Activated CD8-positive, alpha-beta T cell treated with anti-CD3 and anti-CD28 coated beads for 36 hours (primary cell): ENCODE measurements around the gene RCE1. TPM values are rescaled to one million over a fixed set of nuclear protein-coding genes. Genes with fewer than 3 reads are reported as not detected.

Experiments
- ATAC-seq: fragments of 200-7000 bp; cut with Tn5 transposase; one replicate; pipeline ENCODE4 v1.10.0; 2021; ENCODE audit warnings: mild to moderate bottlenecking, moderate library complexity
- CTCF ChIA-PET: fragments of 350-600 bp; sonication (Branson Sonifier 250); formaldehyde crosslinking; loops from one replicate; lab custom pipeline; 2021; ENCODE audit warnings: antibody characterized with exemption; lab: Charles Lee
- POLR2A ChIA-PET: fragments of 350-600 bp; sonication (Branson Sonifier 250); formaldehyde crosslinking; loops from one replicate; lab custom pipeline; 2021; ENCODE audit warnings: antibody characterized with exemption; lab: Charles Lee
- DNase-seq: peaks from one replicate; pipeline ENCODE4 v3.0.0-alpha.2; 2020
- H3K27ac Mint-ChIP-seq: one replicate; pipeline ENCODE4 v1.8.0; 2021; ENCODE audit warnings: mild to moderate bottlenecking, mixed read lengths
- H3K27me3 Mint-ChIP-seq: one replicate; pipeline ENCODE4 v1.8.0; 2021; ENCODE audit warnings: mixed read lengths
- H3K36me3 Mint-ChIP-seq: one replicate; pipeline ENCODE4 v1.8.0; 2021; ENCODE audit warnings: low read depth, mixed read lengths
- H3K4me1 Mint-ChIP-seq: one replicate; pipeline ENCODE4 v1.8.0; 2021; ENCODE audit warnings: low read depth, mixed read lengths
- H3K4me3 Mint-ChIP-seq: one replicate; pipeline ENCODE4 v1.8.0; 2021; ENCODE audit warnings: mild to moderate bottlenecking, moderate library complexity, mixed read lengths
- H3K9me3 Mint-ChIP-seq: one replicate; pipeline ENCODE4 v1.8.0; 2021; ENCODE audit warnings: mixed read lengths
- intact Hi-C: fragments of 100-400 bp; cut with micrococcal nuclease; formaldehyde crosslinking; loops from one replicate; pipeline ENCODE4 v1.10.0; 2022
- total RNA-seq, 2 experiments: library from RNA; stranded (reverse); gene quantifications; one replicate each; pipeline ENCODE4 v1.2.3, GENCODE V29; 2021
- TF ChIP-seq, protein P1 (sequence below): fragments of 200-600 bp; IDR thresholded peaks from one replicate; pipeline ENCODE4 v1.8.0; 2022; ENCODE audit warnings: antibody characterized with exemption, mild to moderate bottlenecking

RCE1 gene
- total RNA-seq, 2 experiments from 2014 or later, result 22.1 to 26.8 TPM

- ChIA-PET POLR2A (no interaction called here), CTCF (no interaction called here)
- DNase-seq, result no peak
- intact Hi-C loops, result no loop called here
- Mint-ChIP-seq H3K4me1 (peaks cover under 1% of the 10 kb centered on the region), H3K4me3 (no peak overlapping the region), H3K36me3 (no peaks in the 10 kb centered on the region), H3K27me3 (no peaks in the 10 kb centered on the region), H3K27ac (no peak overlapping the region), H3K9me3 (no peaks in the 10 kb centered on the region)
- TF ChIP-seq, protein P1, sequence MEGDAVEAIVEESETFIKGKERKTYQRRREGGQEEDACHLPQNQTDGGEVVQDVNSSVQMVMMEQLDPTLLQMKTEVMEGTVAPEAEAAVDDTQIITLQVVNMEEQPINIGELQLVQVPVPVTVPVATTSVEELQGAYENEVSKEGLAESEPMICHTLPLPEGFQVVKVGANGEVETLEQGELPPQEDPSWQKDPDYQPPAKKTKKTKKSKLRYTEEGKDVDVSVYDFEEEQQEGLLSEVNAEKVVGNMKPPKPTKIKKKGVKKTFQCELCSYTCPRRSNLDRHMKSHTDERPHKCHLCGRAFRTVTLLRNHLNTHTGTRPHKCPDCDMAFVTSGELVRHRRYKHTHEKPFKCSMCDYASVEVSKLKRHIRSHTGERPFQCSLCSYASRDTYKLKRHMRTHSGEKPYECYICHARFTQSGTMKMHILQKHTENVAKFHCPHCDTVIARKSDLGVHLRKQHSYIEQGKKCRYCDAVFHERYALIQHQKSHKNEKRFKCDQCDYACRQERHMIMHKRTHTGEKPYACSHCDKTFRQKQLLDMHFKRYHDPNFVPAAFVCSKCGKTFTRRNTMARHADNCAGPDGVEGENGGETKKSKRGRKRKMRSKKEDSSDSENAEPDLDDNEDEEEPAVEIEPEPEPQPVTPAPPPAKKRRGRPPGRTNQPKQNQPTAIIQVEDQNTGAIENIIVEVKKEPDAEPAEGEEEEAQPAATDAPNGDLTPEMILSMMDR, result no peak
- no peak for ATAC-seq
These were observed 43.5 kb downstream of the RCE1 start for GRCh38 chr11:66886671-66887221.

- no peak overlapping the region for H3K4me3 Mint-ChIP-seq
- intact Hi-C loops, result no loop called here
These were observed 44.3 kb downstream of the RCE1 start for GRCh38 chr11:66887526-66887925.

DNA sequence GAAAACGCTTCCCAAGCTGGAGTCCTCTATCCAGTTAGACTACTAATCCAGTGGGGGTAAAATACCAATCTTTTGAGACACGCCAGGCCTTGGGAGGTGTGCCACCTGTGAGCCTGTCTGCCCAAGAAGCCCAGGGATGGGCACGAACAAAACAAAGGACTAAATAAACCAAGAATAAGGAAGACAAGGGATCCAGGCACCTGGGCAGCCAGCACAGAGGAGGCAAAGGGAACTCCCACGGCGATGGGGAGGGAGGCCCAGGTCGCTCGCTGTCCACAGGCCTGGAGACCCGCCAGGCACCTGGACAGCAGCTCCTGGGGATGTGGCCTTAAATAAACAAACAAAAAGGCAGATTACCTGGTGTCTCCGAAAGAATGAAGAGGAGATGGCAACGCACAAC is 45.0 kb downstream of the RCE1 start:
- CTCF ChIA-PET, result no interaction called here

More at GRCh38 chr11:66887526-66887925, 44.3 kb downstream of the RCE1 start:
- no peaks in the 10 kb centered on the region for H3K36me3 Mint-ChIP-seq
- TF ChIP-seq, protein P1, result no peak
- DNase-seq, result no peak
- CTCF ChIA-PET, result no interaction called here
- H3K9me3 Mint-ChIP-seq, result no peaks in the 10 kb centered on the region
- no peak for ATAC-seq
- no peaks in the 10 kb centered on the region for H3K27me3 Mint-ChIP-seq
- H3K4me1 Mint-ChIP-seq, result peaks cover 7% of the 10 kb centered on the region
- no peak overlapping the region for H3K27ac Mint-ChIP-seq
- POLR2A ChIA-PET, result no interaction called here

GRCh38 chr11:66889960-66890359 is 46.7 kb downstream of the RCE1 start:
- DNase-seq (no peak), ATAC-seq (no peak)
- intact Hi-C loops, result no loop called here
- H3K4me1 Mint-ChIP-seq, result peaks cover 9% of the 10 kb centered on the region
- no peaks in the 10 kb centered on the region for H3K36me3 Mint-ChIP-seq
- TF ChIP-seq, protein P1, result no peak
- no peak overlapping the region for H3K27ac Mint-ChIP-seq
- H3K4me3 Mint-ChIP-seq, result no peak overlapping the region
- H3K27me3 Mint-ChIP-seq, result peaks cover 2% of the 10 kb centered on the region
- CTCF ChIA-PET, result no interaction called here
- H3K9me3 Mint-ChIP-seq, result no peaks in the 10 kb centered on the region
- POLR2A ChIA-PET, result no interaction called here

More for the DNA sequence above, 45.0 kb downstream of the RCE1 start:
- DNase-seq, result no peak
- no peak for ATAC-seq
- POLR2A ChIA-PET, result no interaction called here
- Mint-ChIP-seq H3K27ac (no peak overlapping the region), H3K4me3 (no peak overlapping the region), H3K36me3 (no peaks in the 10 kb centered on the region), H3K4me1 (peaks cover 9% of the 10 kb centered on the region), H3K9me3 (no peaks in the 10 kb centered on the region), H3K27me3 (no peaks in the 10 kb centered on the region)
- TF ChIP-seq, protein P1, result no peak
- intact Hi-C loops, result no loop called here

GRCh38 chr11:66891851-66892660 is 48.8 kb downstream of the RCE1 start:
- Mint-ChIP-seq H3K36me3 (no peaks in the 10 kb centered on the region), H3K4me1 (peaks cover 9% of the 10 kb centered on the region), H3K4me3 (no peak overlapping the region), H3K27ac (peak overlapping the region; percentile 44), H3K27me3 (peaks cover 2% of the 10 kb centered on the region), H3K9me3 (no peaks in the 10 kb centered on the region)
- POLR2A ChIA-PET, result no interaction called here
- DNase-seq (peak; percentile 80), ATAC-seq (peak; percentile 99)
- intact Hi-C loops, result no loop called here
- TF ChIP-seq, protein P1, result no peak
- CTCF ChIA-PET, result interaction anchor here (0.7 to 1.1 kb wide), 2 partner anchors 213 to 401 kb away, joined by 3 read pairs; no protein-coding TSS in a partner anchor
